ENCODE data around the gene PARP11.

Gene PARP11

GRCh38 chr12:3834774-3835173 is 38.4 kb downstream of the PARP11 start:
- no peak for DNase-seq
- intact Hi-C loops (cut with DNase I) = no loop called here

- no peak for DNase-seq
Measured at GRCh38 chr12:3833670-3834310, 39.4 kb downstream of the PARP11 start.

GRCh38 chr12:3832738-3833137 is 40.5 kb downstream of the PARP11 start:
- no peak for DNase-seq
- intact Hi-C loops (cut with DNase I) = no loop called here

More at GRCh38 chr12:3833670-3834310, 39.4 kb downstream of the PARP11 start:
- intact Hi-C loops (cut with DNase I) = no loop called here

DNA sequence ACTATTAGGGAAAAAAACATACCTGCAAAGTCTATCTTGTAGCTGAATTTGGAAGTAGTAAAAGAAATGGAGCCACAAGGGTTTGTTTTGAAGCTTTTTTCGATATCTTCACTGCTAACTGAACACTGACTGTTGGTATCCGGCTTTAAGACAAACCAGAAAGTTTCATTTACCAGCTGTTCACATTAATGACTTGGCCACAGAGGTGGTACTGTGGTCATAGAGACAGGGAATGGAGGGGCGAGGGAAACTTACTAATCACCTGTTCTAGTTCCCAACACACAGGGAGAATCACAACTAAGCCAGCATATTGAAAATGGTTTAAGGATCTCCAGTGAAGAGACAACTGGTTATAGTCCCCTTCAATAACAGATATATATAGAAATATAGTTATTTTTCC is 44.3 kb downstream of the PARP11 start:
- intact Hi-C loops (cut with DNase I) = no loop called here
- no peak for DNase-seq

GRCh38 chr12:3827301-3828000 is 45.7 kb downstream of the PARP11 start:
- no peak for DNase-seq
- intact Hi-C loops (cut with DNase I) = no loop called here

DNA sequence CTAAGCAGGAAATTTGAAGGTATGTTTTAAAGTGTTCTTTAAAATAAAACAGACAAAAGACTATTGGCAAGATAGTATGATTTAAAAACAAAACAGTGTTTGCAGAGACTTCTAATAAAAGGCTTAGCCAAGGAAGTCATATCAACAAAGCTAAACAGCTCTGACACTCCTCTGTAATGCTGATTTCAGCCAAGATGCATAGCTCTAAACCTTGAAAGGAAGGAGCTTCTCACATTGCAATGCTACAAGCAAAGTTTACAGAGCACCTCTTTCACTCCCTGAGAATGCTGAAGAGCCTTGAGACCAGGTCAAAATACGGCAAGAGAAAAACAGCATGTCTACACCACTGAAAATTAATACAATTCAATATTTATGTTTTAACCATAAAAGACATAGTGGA is 51.8 kb downstream of the PARP11 start:
- no peak for DNase-seq
- intact Hi-C loops (cut with DNase I) = no loop called here

GRCh38 chr12:3820122-3820521 is 53.1 kb downstream of the PARP11 start:
- DNase-seq = peak in 37 of 42 donors; percentile 14 to 89 (median 56)
- intact Hi-C loops (cut with DNase I) = no loop called here

DNA sequence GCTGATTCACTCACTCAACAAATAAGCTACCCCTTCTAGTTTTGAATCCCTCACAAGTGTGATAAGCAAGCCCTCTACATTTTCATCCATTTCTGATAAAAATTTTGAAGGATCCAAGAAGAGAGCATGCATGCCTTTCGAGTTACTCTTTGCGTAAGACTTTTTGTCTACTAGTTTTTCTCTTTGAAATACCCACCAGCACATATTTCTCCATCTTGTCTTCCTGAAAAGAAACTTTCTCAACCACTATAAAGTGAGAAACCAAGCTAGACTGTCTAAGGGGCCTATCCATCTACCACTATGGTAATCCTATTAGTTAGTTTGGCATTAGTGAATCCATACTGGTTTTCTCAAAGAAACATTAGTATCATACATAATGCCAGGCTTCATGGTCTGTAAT is 56.9 kb downstream of the PARP11 start:
- no peak for DNase-seq
- intact Hi-C loops (cut with DNase I) = no loop called here

DNA sequence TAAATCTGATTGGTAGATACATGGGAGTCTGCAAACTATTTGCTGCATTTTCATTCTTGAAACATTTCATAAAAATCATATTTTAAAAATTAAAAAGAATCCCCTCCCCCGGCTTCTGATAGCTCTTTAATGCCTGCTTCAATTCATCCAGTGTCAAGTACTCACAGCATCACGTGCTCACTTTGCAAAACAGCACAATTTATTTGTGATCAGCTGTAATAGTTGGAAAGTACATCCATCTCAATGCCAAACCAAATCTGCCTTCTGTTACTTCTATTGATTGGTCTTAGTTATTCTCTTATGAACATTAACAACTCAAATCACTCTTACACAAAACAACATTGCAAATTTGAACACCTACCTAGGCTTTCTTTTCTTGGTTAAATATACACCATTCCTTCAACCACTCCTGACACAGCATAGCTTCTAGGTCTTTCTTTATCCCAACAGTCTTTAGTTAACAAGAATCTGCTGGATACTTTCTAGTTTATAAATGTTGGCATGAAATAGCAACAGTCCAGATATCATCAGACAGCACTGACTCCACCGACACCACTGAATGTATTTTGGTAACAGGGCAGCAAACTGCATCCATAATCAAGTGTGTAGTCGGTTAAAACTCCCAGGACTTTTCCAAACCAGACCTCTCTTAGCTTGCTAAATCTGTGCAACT is 58.0 kb downstream of the PARP11 start:
- no peak for DNase-seq
- intact Hi-C loops (cut with DNase I) = no loop called here

GRCh38 chr12:3810540-3810939 is 62.7 kb downstream of the PARP11 start:
- intact Hi-C loops (cut with DNase I) = no loop called here
- DNase-seq = no peak

- DNase-seq = no peak
- intact Hi-C loops (cut with DNase I) = no loop called here
Measured at GRCh38 chr12:3810016-3810370, 63.2 kb downstream of the PARP11 start.

DNA sequence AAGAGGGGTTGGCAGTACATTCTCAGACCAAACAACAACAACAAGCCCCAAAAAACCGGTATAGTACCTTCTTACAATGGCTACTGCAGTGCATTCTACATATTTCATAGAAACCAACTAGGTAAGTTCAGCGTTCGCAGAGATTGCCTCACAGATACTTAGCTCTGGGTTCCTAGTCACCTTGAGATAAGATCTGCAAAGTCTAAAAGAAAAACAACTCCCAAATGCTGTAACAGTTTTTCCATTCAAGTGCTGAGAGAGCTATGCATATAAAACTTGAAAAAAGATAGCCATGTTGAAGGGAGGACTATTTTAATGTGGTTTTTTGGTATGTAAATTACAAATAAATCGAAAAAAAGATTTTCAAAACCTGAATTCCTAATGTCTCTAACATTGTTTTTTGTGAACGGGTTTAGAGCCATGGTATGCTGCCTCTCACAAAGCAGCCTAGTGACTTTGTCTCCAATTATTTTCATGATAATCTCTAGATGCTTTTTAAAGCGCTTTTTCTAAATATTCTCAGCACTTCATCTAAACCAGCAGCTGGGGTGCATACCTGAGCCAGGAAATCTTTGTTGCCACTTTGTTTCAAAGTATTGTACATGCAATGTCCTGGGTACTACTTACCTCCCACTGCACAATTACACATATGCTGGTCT is 63.7 kb downstream of the PARP11 start:
- intact Hi-C loops (cut with DNase I) = no loop called here
- DNase-seq = no peak

- intact Hi-C loops (cut with DNase I) = no loop called here
- DNase-seq = no peak
Measured at GRCh38 chr12:3805077-3805476, 68.1 kb downstream of the PARP11 start.

DNA sequence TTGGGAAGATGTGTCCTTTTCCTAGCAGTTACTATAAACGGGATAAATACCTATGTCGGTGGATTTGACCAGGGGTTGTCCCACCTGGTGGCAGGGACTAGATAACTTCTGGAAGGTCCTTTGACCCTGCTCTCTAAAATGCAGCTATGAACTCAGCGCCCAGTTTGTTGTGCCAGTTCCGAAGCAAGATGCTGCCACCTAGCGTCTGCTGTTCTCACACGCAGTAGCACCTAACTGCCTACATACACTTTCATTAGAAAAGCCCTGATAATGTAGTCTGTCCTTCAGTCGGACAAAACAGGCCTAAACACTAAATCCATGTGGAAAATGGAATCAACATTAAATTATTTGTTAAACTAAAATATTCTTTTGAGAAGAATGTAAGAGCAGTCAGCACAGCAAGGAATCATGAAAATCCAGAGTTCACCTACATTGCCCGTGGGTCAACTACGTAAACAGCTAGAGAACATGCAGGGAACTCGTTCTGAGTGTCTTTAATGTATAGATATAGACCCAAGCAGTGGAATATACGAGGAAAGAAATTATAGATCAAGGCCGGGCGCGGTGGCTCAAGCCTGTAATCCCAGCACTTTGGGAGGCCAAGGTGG is 69.2 kb downstream of the PARP11 start:
- DNase-seq = peak; percentile 58 to 91 (median 80)
- intact Hi-C loops (cut with DNase I) = no loop called here

DNA sequence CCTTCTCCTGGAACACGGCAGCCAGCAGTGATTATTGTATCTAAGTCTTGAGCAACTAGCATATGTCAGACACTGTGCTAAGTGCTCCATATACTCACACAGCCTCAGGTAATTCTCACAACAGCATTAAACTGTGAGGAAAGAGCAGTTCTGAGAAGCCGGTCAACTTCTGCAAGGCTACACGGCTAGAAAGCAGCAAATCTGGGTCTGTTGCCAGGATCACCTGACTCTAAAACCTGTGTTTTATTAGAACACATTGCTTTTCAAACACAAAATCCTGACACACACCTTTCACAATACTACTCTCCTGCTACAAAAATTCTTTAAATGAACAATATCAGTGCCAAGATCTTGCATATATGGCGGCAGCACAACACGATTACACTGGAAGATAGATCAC is 70.5 kb downstream of the PARP11 start:
- intact Hi-C loops (cut with DNase I) = no loop called here

DNA sequence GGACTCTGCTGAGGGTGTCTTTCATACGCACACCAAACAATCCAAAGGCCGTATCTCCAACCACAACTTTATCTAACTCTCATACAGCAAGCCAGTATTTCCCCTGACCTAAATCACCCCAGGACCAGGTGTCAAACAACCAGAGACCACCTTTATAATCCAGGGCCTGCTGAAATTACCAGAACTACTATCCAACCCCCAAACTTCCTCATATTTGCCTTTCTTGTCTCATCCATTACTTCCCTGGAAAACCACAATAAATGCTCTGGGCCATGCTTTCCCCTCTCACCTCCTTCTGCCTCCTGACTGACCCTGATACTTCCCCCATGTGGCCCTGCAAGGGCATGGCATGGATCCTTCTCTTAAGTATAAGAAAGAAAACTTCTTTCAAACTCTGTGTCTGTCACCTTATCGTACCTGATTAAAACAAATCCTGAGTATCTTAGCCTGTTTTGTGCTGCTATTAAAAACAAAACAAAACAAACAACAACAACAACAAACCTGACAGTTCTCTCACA is 75.6 kb downstream of the PARP11 start:
- no peak for DNase-seq
- intact Hi-C loops (cut with DNase I) = no loop called here

More for the DNA sequence above, 70.5 kb downstream of the PARP11 start:
- DNase-seq = no peak

DNA sequence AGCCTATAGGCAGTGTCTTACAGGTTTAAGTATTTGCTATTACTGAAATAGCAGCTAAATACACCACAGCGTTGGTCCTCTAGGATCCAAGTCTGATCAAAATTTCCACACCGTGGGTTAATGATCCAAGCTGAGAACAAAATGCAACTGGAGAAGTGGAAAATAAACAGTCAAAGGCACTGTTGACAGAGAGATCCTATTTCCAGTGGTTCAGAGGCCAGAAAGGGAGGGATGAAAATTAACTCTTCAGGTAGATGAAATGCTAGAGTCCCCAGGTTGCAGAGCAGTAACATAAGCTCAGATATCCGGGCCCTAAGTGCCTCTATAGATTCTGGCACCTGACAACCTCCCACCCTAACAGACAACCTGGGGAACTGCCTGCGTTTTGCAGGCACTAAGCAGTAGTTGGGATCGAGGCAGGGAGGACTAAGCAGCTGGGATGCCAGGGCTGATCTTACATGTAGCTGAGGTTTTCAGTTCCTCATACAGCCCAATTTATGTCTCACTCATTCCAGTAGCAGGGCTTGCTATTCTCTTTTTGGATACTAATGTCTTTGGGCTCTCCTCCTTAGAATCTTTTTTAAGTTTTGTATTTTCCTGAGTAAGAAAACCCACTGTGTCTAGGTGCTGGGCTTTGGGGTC is 77.6 kb downstream of the PARP11 start:
- intact Hi-C loops (cut with DNase I) = no loop called here
- no peak for DNase-seq

DNA sequence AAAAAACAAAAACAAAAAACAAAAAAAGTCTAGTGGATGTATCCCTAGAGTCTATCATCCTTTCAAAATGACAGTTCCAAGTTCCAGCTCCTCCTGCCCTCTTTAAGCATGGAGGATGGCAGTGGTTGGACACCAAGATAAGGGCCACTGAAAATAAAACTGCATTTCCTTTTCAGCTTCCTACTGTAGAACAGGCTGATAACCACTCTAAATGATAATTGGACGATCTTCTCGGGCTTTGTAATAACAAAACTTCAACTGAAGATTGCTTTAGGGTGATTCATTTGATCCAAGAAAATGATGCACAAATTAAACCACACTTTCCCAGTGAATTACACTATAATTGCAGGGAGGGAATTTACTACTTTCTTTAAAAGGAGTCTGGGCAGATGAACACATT is 78.1 kb downstream of the PARP11 start:
- no peak for DNase-seq
- intact Hi-C loops (cut with DNase I) = no loop called here

All from head of caudate nucleus (tissue), 42 donors.